ENCODE measurements around the gene HK1.

HK1 gene

DNA sequence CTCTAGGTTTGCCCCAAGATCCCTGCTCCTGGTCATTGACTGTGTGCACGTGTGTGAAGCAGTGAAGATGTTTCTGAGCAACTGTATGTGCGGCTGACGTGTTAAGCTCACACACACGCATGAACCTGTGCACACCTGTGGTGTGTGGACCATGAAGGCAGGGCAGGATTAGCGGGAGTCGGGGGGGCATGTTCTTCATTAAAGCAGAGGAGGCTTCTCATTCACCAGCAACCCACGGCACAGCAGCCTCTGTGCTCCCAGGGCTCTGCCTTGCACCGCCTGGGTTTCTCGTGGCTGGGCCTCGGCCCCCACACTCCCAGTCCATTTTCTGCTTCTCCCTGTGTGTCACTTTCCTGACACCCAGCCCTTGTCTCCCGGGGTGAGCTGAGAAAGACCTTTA lies 139.2 kb downstream of the HK1 start:
- no peak overlapping the region for H2BK5ac ChIP-seq (ENCODE audit: low read depth, low read length, poor library complexity)
- H4K8ac ChIP-seq (ENCODE audit: low read depth, low read length) = no peak overlapping the region
- no peak overlapping the region for H2AFZ ChIP-seq (ENCODE audit: insufficient read depth, low read length, poor library complexity)
- H3K27me3 ChIP-seq (ENCODE audit: insufficient read depth, low read length) = no peaks in the 10 kb centered on the region
- H3K4me2 ChIP-seq (ENCODE audit: low read length) = no peak overlapping the region
- no peaks in the 10 kb centered on the region for H3K79me2 ChIP-seq (ENCODE audit: control insufficient read depth, insufficient read depth, low read length, poor library complexity)
- no peak overlapping the region for H3K9ac ChIP-seq (ENCODE audit: low read length)
- no peak overlapping the region for H2BK120ac ChIP-seq (ENCODE audit: insufficient read depth, low read length, poor library complexity)
- H3K79me1 ChIP-seq (ENCODE audit: low read length) = peaks cover under 1% of the 10 kb centered on the region
- no peak overlapping the region for H3K18ac ChIP-seq (ENCODE audit: low read length)
- H2AK5ac ChIP-seq (ENCODE audit: low read length) = no peak overlapping the region
- no CpG with 5 or more reads among the region's 11 CpGs for WGBS (ENCODE audit: extremely low coverage, insufficient coverage, insufficient read length)
- H2BK12ac ChIP-seq (ENCODE audit: low read length) = no peak overlapping the region
- no peak overlapping the region for H3K4ac ChIP-seq (ENCODE audit: low read depth, low read length)
- H3K36me3 ChIP-seq (ENCODE audit: control insufficient read depth in 1 of 2, insufficient read depth in 2 of 2, low read length in 2 of 2) = no peaks in the 10 kb centered on the region
- H3K14ac ChIP-seq (ENCODE audit: low read length) = no peak overlapping the region
- no peak for DNase-seq
- no peak overlapping the region for H4K12ac ChIP-seq (ENCODE audit: low read depth, low read length)
- no peak overlapping the region for H3K4me3 ChIP-seq (ENCODE audit: low read depth, low read length)
- H3K27ac ChIP-seq (ENCODE audit: low read depth, low read length) = no peak overlapping the region
- H3K4me1 ChIP-seq (ENCODE audit: control insufficient read depth in 1 of 2, insufficient read depth in 2 of 2, low read length in 2 of 2) = peaks cover under 1% of the 10 kb centered on the region in 2 experiments
- no peak overlapping the region for H3K23ac ChIP-seq (ENCODE audit: low read length)
- H3K9me3 ChIP-seq (ENCODE audit: insufficient read depth, low read depth, low read length) = peaks cover 9% of the 10 kb centered on the region
- no peak overlapping the region for H4K91ac ChIP-seq (ENCODE audit: low read depth, low read length)

DNA sequence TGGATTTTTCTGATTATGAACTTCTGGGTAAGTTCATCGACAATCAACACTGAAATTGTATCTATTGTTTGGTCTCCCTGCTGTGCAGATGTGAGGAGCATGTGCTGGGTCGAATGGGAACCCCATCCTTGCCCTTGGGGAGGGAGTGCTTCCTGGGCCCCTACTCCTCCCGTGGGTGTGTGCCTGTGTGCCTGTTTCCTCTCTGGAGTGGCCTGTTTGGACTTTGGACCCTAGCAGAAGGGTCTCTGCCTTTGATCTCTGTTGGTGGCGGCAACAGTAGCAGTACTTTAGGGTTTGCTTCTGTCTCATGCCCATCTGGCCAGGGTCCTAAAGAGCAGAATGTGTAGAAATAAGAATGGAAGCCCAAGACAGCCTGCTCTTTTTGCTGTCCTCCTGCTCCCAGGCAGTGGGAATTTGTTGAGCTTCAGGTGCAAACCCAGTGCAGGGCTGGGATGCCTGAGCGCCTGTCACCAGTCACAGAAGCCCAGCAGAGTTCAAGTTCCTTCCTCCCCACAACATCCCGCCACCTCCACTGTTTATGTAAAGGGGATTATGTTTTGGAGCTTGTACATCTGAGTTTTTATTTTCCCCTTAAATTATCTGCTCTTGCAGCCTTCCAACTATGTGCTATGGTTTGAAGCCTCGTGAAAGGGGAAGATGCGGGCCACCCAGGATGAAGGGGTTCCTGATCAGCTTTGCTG lies 139.9 kb downstream of the HK1 start:
- Histone ChIP-seq H2BK5ac (ENCODE audit: low read depth, low read length, poor library complexity) (no peak overlapping the region), H3K23ac (ENCODE audit: low read length) (no peak overlapping the region), H3K4me1 (ENCODE audit: control insufficient read depth in 1 of 2, insufficient read depth in 2 of 2, low read length in 2 of 2) (no peaks in the 10 kb centered on the region), H3K79me1 (ENCODE audit: low read length) (no peaks in the 10 kb centered on the region), H3K27me3 (ENCODE audit: insufficient read depth, low read length) (no peaks in the 10 kb centered on the region), H3K9me3 (ENCODE audit: insufficient read depth, low read depth, low read length) (peaks cover 9% of the 10 kb centered on the region), H3K4me3 (ENCODE audit: low read depth, low read length) (no peak overlapping the region), H2BK120ac (ENCODE audit: insufficient read depth, low read length, poor library complexity) (no peak overlapping the region), H4K91ac (ENCODE audit: low read depth, low read length) (no peak overlapping the region), H4K12ac (ENCODE audit: low read depth, low read length) (no peak overlapping the region), H4K8ac (ENCODE audit: low read depth, low read length) (no peak overlapping the region), H3K36me3 (ENCODE audit: control insufficient read depth in 1 of 2, insufficient read depth in 2 of 2, low read length in 2 of 2) (no peaks in the 10 kb centered on the region), H3K18ac (ENCODE audit: low read length) (no peak overlapping the region), H3K9ac (ENCODE audit: low read length) (no peak overlapping the region), H2BK12ac (ENCODE audit: low read length) (no peak overlapping the region), H2AFZ (ENCODE audit: insufficient read depth, low read length, poor library complexity) (no peak overlapping the region), H3K79me2 (ENCODE audit: control insufficient read depth, insufficient read depth, low read length, poor library complexity) (no peaks in the 10 kb centered on the region), H3K4ac (ENCODE audit: low read depth, low read length) (no peak overlapping the region), H3K27ac (ENCODE audit: low read depth, low read length) (no peak overlapping the region), H2AK5ac (ENCODE audit: low read length) (no peak overlapping the region), H3K14ac (ENCODE audit: low read length) (no peak overlapping the region), H3K4me2 (ENCODE audit: low read length) (no peak overlapping the region)
- no peak for DNase-seq
- no CpG with 5 or more reads among the region's 8 CpGs for WGBS (ENCODE audit: extremely low coverage, insufficient coverage, insufficient read length)

DNA sequence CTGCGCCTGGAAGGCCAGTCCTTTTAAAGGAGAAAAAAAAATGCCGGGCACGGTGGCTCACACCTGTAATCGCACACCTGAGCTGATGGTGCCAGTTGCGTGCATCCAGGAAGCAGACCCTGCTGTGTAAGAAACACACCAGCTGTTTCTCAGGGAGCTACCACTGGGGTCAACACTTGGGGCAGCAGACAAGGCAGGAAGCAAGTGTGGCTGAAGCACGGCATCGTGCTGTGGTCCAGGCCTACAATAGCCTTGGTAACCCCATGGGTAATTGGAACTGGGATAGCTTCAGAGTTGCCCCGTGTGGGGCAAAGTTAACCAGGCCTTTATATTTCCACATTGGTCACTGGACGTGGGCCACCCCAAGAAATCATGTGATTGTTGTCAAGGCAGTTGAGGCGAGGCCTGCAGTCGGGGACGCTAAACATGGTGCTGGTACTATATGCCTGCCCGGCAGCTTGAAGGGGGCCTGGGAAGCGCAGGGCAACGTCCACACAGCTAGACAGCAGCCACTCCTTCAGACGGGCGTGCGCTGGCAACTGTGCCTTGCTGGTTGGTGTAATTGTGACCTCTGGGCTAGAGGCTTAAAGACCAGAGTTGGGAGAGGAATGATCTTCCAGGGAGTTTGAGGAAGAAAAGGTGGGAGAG lies 140.9 kb downstream of the HK1 start:
- no CpG with 5 or more reads among the region's 18 CpGs for WGBS (ENCODE audit: extremely low coverage, insufficient coverage, insufficient read length)
- no peak overlapping the region for H3K9ac ChIP-seq (ENCODE audit: low read length)

DNA sequence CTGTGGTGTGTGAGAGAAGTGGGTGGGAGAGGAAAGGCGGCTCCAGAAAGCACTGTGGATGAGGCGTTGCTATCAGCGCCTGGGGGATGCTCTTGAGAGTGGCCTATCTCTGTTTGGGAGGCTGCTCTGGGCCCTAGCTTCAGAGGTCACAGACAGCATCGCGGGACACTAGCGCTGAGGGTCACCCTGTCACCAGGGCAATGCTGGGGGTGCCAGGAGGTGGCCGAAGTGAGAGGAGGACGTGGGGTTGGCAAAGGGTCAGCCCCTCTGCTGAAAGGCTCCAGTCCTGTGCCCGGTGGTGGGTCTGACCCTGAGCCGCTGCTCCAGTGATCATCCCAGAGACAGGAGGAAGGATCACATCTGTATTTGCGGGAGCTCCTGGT lies 141.4 kb downstream of the HK1 start:
- no CpG with 5 or more reads among the region's 11 CpGs for whole genome bisulfite sequencing (ENCODE audit: extremely low coverage, insufficient coverage, insufficient read length)
- no peak overlapping the region for H3K14ac ChIP-seq (ENCODE audit: low read length)
- no peak overlapping the region for H4K8ac ChIP-seq (ENCODE audit: low read depth, low read length)
- H2BK5ac ChIP-seq (ENCODE audit: low read depth, low read length, poor library complexity) = no peak overlapping the region
- H2AFZ ChIP-seq (ENCODE audit: insufficient read depth, low read length, poor library complexity) = no peak overlapping the region
- H3K9me3 ChIP-seq (ENCODE audit: insufficient read depth, low read depth, low read length) = peaks cover 6% of the 10 kb centered on the region
- H3K79me2 ChIP-seq (ENCODE audit: control insufficient read depth, insufficient read depth, low read length, poor library complexity) = no peaks in the 10 kb centered on the region
- no peak overlapping the region for H2AK5ac ChIP-seq (ENCODE audit: low read length)
- H3K23ac ChIP-seq (ENCODE audit: low read length) = no peak overlapping the region
- H3K4me2 ChIP-seq (ENCODE audit: low read length) = no peak overlapping the region
- DNase-seq = no peak
- H3K9ac ChIP-seq (ENCODE audit: low read length) = no peak overlapping the region
- no peak overlapping the region for H3K18ac ChIP-seq (ENCODE audit: low read length)
- no peak overlapping the region for H4K12ac ChIP-seq (ENCODE audit: low read depth, low read length)
- no peak overlapping the region for H2BK120ac ChIP-seq (ENCODE audit: insufficient read depth, low read length, poor library complexity)
- no peaks in the 10 kb centered on the region for H3K79me1 ChIP-seq (ENCODE audit: low read length)
- H2BK12ac ChIP-seq (ENCODE audit: low read length) = no peak overlapping the region
- no peak overlapping the region for H3K4me3 ChIP-seq (ENCODE audit: low read depth, low read length)
- no peak overlapping the region for H3K27ac ChIP-seq (ENCODE audit: low read depth, low read length)
- peaks cover 4 to 5% of the 10 kb centered on the region in 2 experiments for H3K4me1 ChIP-seq (ENCODE audit: control insufficient read depth in 1 of 2, insufficient read depth in 2 of 2, low read length in 2 of 2)
- H3K27me3 ChIP-seq (ENCODE audit: insufficient read depth, low read length) = no peaks in the 10 kb centered on the region
- H3K36me3 ChIP-seq (ENCODE audit: control insufficient read depth in 1 of 2, insufficient read depth in 2 of 2, low read length in 2 of 2) = no peaks in the 10 kb centered on the region
- no peak overlapping the region for H4K91ac ChIP-seq (ENCODE audit: low read depth, low read length)
- no peak overlapping the region for H3K4ac ChIP-seq (ENCODE audit: low read depth, low read length)

More for the DNA sequence above, 140.9 kb downstream of the HK1 start:
- Histone ChIP-seq H4K91ac (ENCODE audit: low read depth, low read length) (no peak overlapping the region), H3K36me3 (ENCODE audit: control insufficient read depth in 1 of 2, insufficient read depth in 2 of 2, low read length in 2 of 2) (no peaks in the 10 kb centered on the region), H3K27me3 (ENCODE audit: insufficient read depth, low read length) (no peaks in the 10 kb centered on the region), H4K12ac (ENCODE audit: low read depth, low read length) (no peak overlapping the region), H3K23ac (ENCODE audit: low read length) (no peak overlapping the region), H3K4me2 (ENCODE audit: low read length) (no peak overlapping the region), H2BK5ac (ENCODE audit: low read depth, low read length, poor library complexity) (no peak overlapping the region), H3K79me2 (ENCODE audit: control insufficient read depth, insufficient read depth, low read length, poor library complexity) (no peaks in the 10 kb centered on the region), H2BK120ac (ENCODE audit: insufficient read depth, low read length, poor library complexity) (no peak overlapping the region), H3K14ac (ENCODE audit: low read length) (no peak overlapping the region), H3K4me3 (ENCODE audit: low read depth, low read length) (no peak overlapping the region), H2AK5ac (ENCODE audit: low read length) (no peak overlapping the region), H3K27ac (ENCODE audit: low read depth, low read length) (no peak overlapping the region), H2AFZ (ENCODE audit: insufficient read depth, low read length, poor library complexity) (no peak overlapping the region), H3K79me1 (ENCODE audit: low read length) (no peaks in the 10 kb centered on the region), H3K4me1 (ENCODE audit: control insufficient read depth in 1 of 2, insufficient read depth in 2 of 2, low read length in 2 of 2) (peaks cover 1 to 4% of the 10 kb centered on the region in 2 experiments), H4K8ac (ENCODE audit: low read depth, low read length) (no peak overlapping the region), H3K4ac (ENCODE audit: low read depth, low read length) (no peak overlapping the region), H3K18ac (ENCODE audit: low read length) (no peak overlapping the region), H2BK12ac (ENCODE audit: low read length) (no peak overlapping the region), H3K9me3 (ENCODE audit: insufficient read depth, low read depth, low read length) (peaks cover 8% of the 10 kb centered on the region)
- DNase-seq = no peak
